ENCODE data around the gene IFI6.
"Not testable (repeated sequence)": the region's sequence is repeated elsewhere in the genome, so short reads cannot be mapped to it uniquely, and the experiment has no call there.

IFI6 gene

GRCh38 chr1:27671964-27672749 is at the start of gene IFI6:
IFI6 (minus strand) TSS chr1:27672192; CDS start chr1:27669314, 2,878 bp downstream.
- peak; percentile 77 for DNase-seq

- DNase-seq: no peak
Observed at GRCh38 chr1:27719286-27720251, 47.6 kb upstream of the IFI6 start.

- no peak for DNase-seq
Observed at GRCh38 chr1:27716262-27716895, 44.4 kb upstream of the IFI6 start.

GRCh38 chr1:27713869-27714513 is 42.0 kb upstream of the IFI6 start:
- DNase-seq: no peak

- DNase-seq: no peak
Observed at GRCh38 chr1:27713139-27713725, 41.2 kb upstream of the IFI6 start.

- DNase-seq: no peak
Observed at GRCh38 chr1:27710574-27710973, 38.6 kb upstream of the IFI6 start.

GRCh38 chr1:27705545-27705944 is 33.6 kb upstream of the IFI6 start:
- no peak for DNase-seq

GRCh38 chr1:27704958-27705357 is 33.0 kb upstream of the IFI6 start:
- no peak for DNase-seq

- not testable (repeated sequence) for DNase-seq
Observed at GRCh38 chr1:27696835-27697234, 24.8 kb upstream of the IFI6 start.

GRCh38 chr1:27690183-27690582 is 18.2 kb upstream of the IFI6 start:
- no peak for DNase-seq

GRCh38 chr1:27689423-27690173 is 17.6 kb upstream of the IFI6 start:
- no peak for DNase-seq

- no peak for DNase-seq
Observed at GRCh38 chr1:27687906-27688305, 15.9 kb upstream of the IFI6 start.

- DNase-seq: no peak
Observed at GRCh38 chr1:27686223-27686990, 14.4 kb upstream of the IFI6 start.

- no peak for DNase-seq
Observed at GRCh38 chr1:27684176-27684575, 12.2 kb upstream of the IFI6 start.

- no peak for DNase-seq
Observed at GRCh38 chr1:27682351-27682944, 10.5 kb upstream of the IFI6 start.

GRCh38 chr1:27681580-27681979 is 9.6 kb upstream of the IFI6 start:
- not testable (repeated sequence) for DNase-seq

GRCh38 chr1:27680225-27680791 is 8.3 kb upstream of the IFI6 start:
- DNase-seq: not testable (repeated sequence)

- no peak for DNase-seq
Observed at GRCh38 chr1:27678747-27679146, 6.8 kb upstream of the IFI6 start.

GRCh38 chr1:27676410-27676809 is 4.4 kb upstream of the IFI6 start:
- no peak for DNase-seq

GRCh38 chr1:27672750-27673112 is 739 bp upstream of the IFI6 start:
- no peak for DNase-seq

Data from activated naive CD4-positive, alpha-beta T cell treated with Interleukin-2 at 50 U/mL for 16 hours (primary cell).